ENCODE data around the gene CA7.

CA7 gene

GRCh38 chr16:66872943-66873684 lies 28.9 kb downstream of the CA7 start (continued):
- TF ChIP-seq PRDM1 (tag by site-specific recombination; IDR thresholded peaks at IDR 0.05), result 0 out of 2 replicates have a peak, but pooled peaks have one; percentile 10
- peak; percentile 87 for TF ChIP-seq ZNF580 (tag by site-specific recombination; IDR thresholded peaks at IDR 0.05)
- peak; percentile 74 for TF ChIP-seq ZEB2 (tag by site-specific recombination; IDR thresholded peaks at IDR 0.05)
- TF ChIP-seq ELK4 (IDR thresholded peaks at IDR 0.05; ENCODE audit: borderline replicate concordance, low read depth, low read length), result no peak
- TF ChIP-seq TCF7L2 (IDR thresholded peaks at IDR 0.05; ENCODE audit: borderline replicate concordance, low read depth, low read length), result no peak
- no peak for TF ChIP-seq ZSCAN18 (tag by site-specific recombination; IDR thresholded peaks at IDR 0.05)
- no peak for TF ChIP-seq ZNF148 (tag by site-specific recombination; IDR thresholded peaks at IDR 0.05; ENCODE audit: borderline replicate concordance)
- no peak for TF ChIP-seq ZFP3 (tag by site-specific recombination; IDR thresholded peaks at IDR 0.05; ENCODE audit: low read depth)
- TF ChIP-seq ZBTB44 (tag by site-specific recombination; IDR thresholded peaks at IDR 0.05), result peak; percentile 57; the same call in 1 of the 2 replicates
- peak; percentile 66; the same call in 1 of the 2 replicates for TF ChIP-seq IKZF3 (tag by site-specific recombination; IDR thresholded peaks at IDR 0.05)
- TF ChIP-seq KLF1 (tag by site-specific recombination; IDR thresholded peaks at IDR 0.05), result peak; percentile 25; the same call in 1 of the 2 replicates
- TF ChIP-seq ZNF530 (tag by site-specific recombination; IDR thresholded peaks at IDR 0.05; ENCODE audit: low read depth), result no peak
- peak; percentile 74 for TF ChIP-seq ZNF600 (tag by site-specific recombination; IDR thresholded peaks at IDR 0.05)
- TF ChIP-seq ZNF341 (tag by site-specific recombination; IDR thresholded peaks at IDR 0.05; ENCODE audit: low read depth), result peak; percentile 60
- no peak for TF ChIP-seq OVOL3 (tag by site-specific recombination; IDR thresholded peaks at IDR 0.05)
- 0 out of 2 replicates have a peak, but pooled peaks have one; percentile 40 for TF ChIP-seq ZBTB48 (tag by site-specific recombination; IDR thresholded peaks at IDR 0.05)
- TF ChIP-seq HIC1 (tag by site-specific recombination; IDR thresholded peaks at IDR 0.05), result peak; percentile 26; the same call in 1 of the 2 replicates
- no peak for TF ChIP-seq GLI4 (tag by site-specific recombination; IDR thresholded peaks at IDR 0.05)
- peak; percentile 93 for TF ChIP-seq ZBTB17 (tag by site-specific recombination; IDR thresholded peaks at IDR 0.05)
- TF ChIP-seq PATZ1 (tag by site-specific recombination; IDR thresholded peaks at IDR 0.05), result peak; percentile 61; the same call in 1 of the 2 replicates
- peak; percentile 76; the same call in 1 of the 2 replicates for TF ChIP-seq TRIM28 (IDR thresholded peaks at IDR 0.05; ENCODE audit: borderline replicate concordance, low read length)
- no peak for TF ChIP-seq ZNF391 (tag by site-specific recombination; IDR thresholded peaks at IDR 0.05; ENCODE audit: borderline replicate concordance, low read depth)
- peak; percentile 87; the same call in 1 of the 2 replicates for TF ChIP-seq ZNF2 (tag by site-specific recombination; IDR thresholded peaks at IDR 0.05)
- TF ChIP-seq ZBTB8A (tag by site-specific recombination; IDR thresholded peaks at IDR 0.05), result 0 out of 2 replicates have a peak, but pooled peaks have one; percentile 15
- TF ChIP-seq ZIC2 (tag by site-specific recombination; IDR thresholded peaks at IDR 0.05), result peak; percentile 76
- TF ChIP-seq OSR2 (tag by site-specific recombination; IDR thresholded peaks at IDR 0.05), result no peak
- no peak for TF ChIP-seq ZNF510 (tag by site-specific recombination; IDR thresholded peaks at IDR 0.05; ENCODE audit: insufficient replicate concordance)

Data from HEK293 (cell line).